HCT116 (cell line): ENCODE measurements around the gene FAR1. TPM values are rescaled to one million over a fixed set of nuclear protein-coding genes. Genes with fewer than 3 reads are reported as not detected.

Source experiments
- ATAC-seq: fragments of 200-7000 bp; cut with Tn5 transposase; 2 replicates; pipeline ENCODE4 v1.9.1; 2020; ENCODE audit warnings: mild to moderate bottlenecking, moderate library complexity
- BruUV-seq: library from RNA; stranded (reverse); fragments of 400-500 nt; replicated peaks from 2 replicates; lab custom pipeline; 2021; lab: Mats Ljungman, UMichigan
- CTCF ChIA-PET: fragments of 300-600 bp; sonication (Branson Sonifier 250); formaldehyde crosslinking; loops from one replicate; lab custom pipeline; 2021; ENCODE audit warnings: antibody characterized with exemption; lab: Charles Lee
- POLR2A ChIA-PET: fragments of 300-600, 350-600 bp; sonication (Branson Sonifier 250); formaldehyde crosslinking; loops from one replicate; lab custom pipeline; 2021; ENCODE audit warnings: antibody characterized with exemption; lab: Charles Lee
- RAD21 ChIA-PET, 2 experiments: fragments of 300-600 bp; sonication (Branson Sonifier 250); formaldehyde crosslinking; loops; one replicate each; lab custom pipeline; 2023; ENCODE audit warnings: low total read pairs in 2 of 2; ENCODE audit not compliant: uncharacterized antibody in 2 of 2, unreplicated experiment in 2 of 2, low non-redundant PET in 1 of 2; lab: Charles Lee
- DNase-seq: peaks from one replicate; pipeline ENCODE4 v3.0.0-alpha.2; 2010; ENCODE audit warnings: low read depth, low spot score
- H2AFZ ChIP-seq: fragments of 200-600 bp; shearing (Covaris generic), sonication (generic); 2 replicates; pipeline ENCODE4 v1.6.1; 2017; ENCODE audit warnings: low read depth, mixed run types, mixed read lengths, antibody characterized with exemption, low read length; ENCODE audit not compliant: poor library complexity, severe bottlenecking
- H3K27ac ChIP-seq: 2 replicates; pipeline ENCODE4 v1.5.1; 2012; ENCODE audit warnings: low read depth, low read length
- H3K27me3 ChIP-seq: fragments of 200-600 bp; sonication (generic); 2 replicates; pipeline ENCODE4 v1.6.1; 2016; ENCODE audit warnings: mixed run types, low read length, mixed read lengths; ENCODE audit not compliant: insufficient read depth
- H3K36me3 ChIP-seq, 2 experiments: fragments of 200-500 bp in 1 of 2; fragments of 200-600 bp in 1 of 2; sonication (Bioruptor generic) in 1 of 2; sonication (generic) in 1 of 2; 2 replicates each; pipeline versions ENCODE4 v1.5.1 to v1.6.1; 2014 to 2016; ENCODE audit warnings: low read length in 2 of 2, inconsistent platforms in 1 of 2, mixed read lengths in 1 of 2, mixed run types in 1 of 2; ENCODE audit not compliant: insufficient read depth in 2 of 2, control insufficient read depth in 1 of 2
- H3K4me1 ChIP-seq, 2 experiments: fragments of 200-600 bp in 1 of 2; sonication (generic) in 1 of 2; 2 replicates each; pipeline versions ENCODE4 v1.5.1 to v1.6.1; 2012 to 2017; ENCODE audit warnings: low read length in 2 of 2, inconsistent platforms in 1 of 2, mild to moderate bottlenecking in 1 of 2, mixed read lengths in 1 of 2, mixed run types in 1 of 2, moderate library complexity in 1 of 2; ENCODE audit not compliant: insufficient read depth in 2 of 2, control insufficient read depth in 1 of 2
- H3K4me2 ChIP-seq: fragments of 200-600 bp; sonication (generic); 2 replicates; pipeline ENCODE4 v1.6.1; 2017; ENCODE audit warnings: mixed run types, low read length, mixed read lengths
- H3K4me3 ChIP-seq, 2 experiments: fragments of 200-600 bp in 1 of 2; sonication (generic) in 1 of 2; replicated peaks in 1 of 2; 2 replicates each; pipeline ENCODE4 v1.5.1; 2011 to 2016; ENCODE audit warnings: low read length in 2 of 2, control low read depth in 1 of 2, low read depth in 1 of 2, mild to moderate bottlenecking in 1 of 2, mixed read lengths in 1 of 2, mixed run types in 1 of 2
- H3K79me2 ChIP-seq: fragments of 200-600 bp; sonication (generic); 2 replicates; pipeline ENCODE4 v1.6.1; 2017; ENCODE audit warnings: mild to moderate bottlenecking, mixed run types, low read length, moderate library complexity, mixed read lengths; ENCODE audit not compliant: insufficient read depth
- H3K9ac ChIP-seq: fragments of 200-600 bp; sonication (generic); 2 replicates; pipeline ENCODE4 v1.6.1; 2016; ENCODE audit warnings: low read length, mixed read lengths
- H3K9me2 ChIP-seq: fragments of 200-600 bp; sonication (generic), shearing (Covaris generic); 2 replicates; pipeline ENCODE4 v1.6.1; 2017; ENCODE audit warnings: mixed run types, mild to moderate bottlenecking, moderate library complexity; ENCODE audit not compliant: insufficient read depth
- H3K9me3 ChIP-seq, 2 experiments: fragments of 200-500 bp in 1 of 2; fragments of 200-600 bp in 1 of 2; sonication (Bioruptor generic) in 1 of 2; sonication (generic) in 1 of 2; 2 replicates each; pipeline ENCODE4 v1.6.1; 2014 to 2017; ENCODE audit warnings: low read length in 2 of 2, mixed read lengths in 2 of 2, inconsistent platforms in 1 of 2, low read depth in 1 of 2, mild to moderate bottlenecking in 1 of 2, mixed run types in 1 of 2, moderate library complexity in 1 of 2; ENCODE audit not compliant: control insufficient read depth in 1 of 2, insufficient read depth in 1 of 2
- H4K20me1 ChIP-seq: fragments of 200-600 bp; sonication (generic), shearing (Covaris generic); 2 replicates; pipeline ENCODE4 v1.6.1; 2017; ENCODE audit warnings: mixed run types, mild to moderate bottlenecking, moderate library complexity; ENCODE audit not compliant: insufficient read depth
- CBX3 ChIP-seq: IDR thresholded peaks from 2 replicates; pipeline ENCODE4 v1.6.1; 2012; ENCODE audit warnings: low read depth
- EGR1 ChIP-seq: IDR thresholded peaks from 2 replicates; pipeline ENCODE4 v1.6.1; 2012; ENCODE audit warnings: low read depth
- ELF1 ChIP-seq: IDR thresholded peaks from 2 replicates; pipeline ENCODE4 v1.6.1; 2012; ENCODE audit warnings: low read depth, borderline replicate concordance
- EZH2phosphoT487 ChIP-seq: fragments of 200-600 bp; IDR thresholded peaks from 2 replicates; pipeline ENCODE4 v1.6.1; 2018; ENCODE audit warnings: antibody characterized with exemption, borderline replicate concordance
- FOSL1 ChIP-seq: IDR thresholded peaks from 2 replicates; pipeline ENCODE4 v1.6.1; 2012; ENCODE audit warnings: low read depth
- POLR2A ChIP-seq: IDR thresholded peaks from 2 replicates; pipeline ENCODE4 v1.7.0; 2011; ENCODE audit warnings: borderline replicate concordance; ENCODE audit not compliant: insufficient read depth, insufficient read length; ENCODE audit errors: extremely low read depth
- RAD21 ChIP-seq: IDR thresholded peaks from 2 replicates; pipeline ENCODE4 v1.6.1; 2012; ENCODE audit warnings: low read depth, mild to moderate bottlenecking
- SIN3A ChIP-seq: IDR thresholded peaks from 2 replicates; pipeline ENCODE4 v1.6.1; 2012; ENCODE audit warnings: low read depth
- SP1 ChIP-seq: IDR thresholded peaks from 2 replicates; pipeline ENCODE4 v1.6.1; 2012; ENCODE audit warnings: low read depth
- SRF ChIP-seq: IDR thresholded peaks from 2 replicates; pipeline ENCODE4 v1.6.1; 2012; ENCODE audit warnings: low read depth
- YY1 ChIP-seq: IDR thresholded peaks from 2 replicates; pipeline ENCODE4 v1.6.1; 2011; ENCODE audit warnings: low read length, low read depth, moderate library complexity, mild to moderate bottlenecking; ENCODE audit not compliant: insufficient replicate concordance; ENCODE audit errors: extremely low read depth
- ZFX ChIP-seq: fragments of 450-650 bp; IDR thresholded peaks from 2 replicates; pipeline ENCODE4 v1.6.1; 2017
- intact Hi-C: fragments of 100-400 bp; cut with micrococcal nuclease; formaldehyde crosslinking; loops from 2 replicates; pipeline ENCODE4 v1.10.0; 2022
- total RNA-seq: library from RNA; stranded (reverse); gene quantifications from one replicate; pipeline ENCODE4 v1.2.1, GENCODE V29; 2021; ENCODE audit not compliant: unreplicated experiment
- TF ChIP-seq, protein P1 (sequence below): IDR thresholded peaks from 2 replicates; pipeline ENCODE4 v1.6.1; 2012; ENCODE audit warnings: low read depth
- TF ChIP-seq, protein P2 (sequence below), 3 experiments: fragments of 200-600 bp in 1 of 3; sonication (generic) in 1 of 3; IDR thresholded peaks in 2 of 3; conservative IDR thresholded peaks in 1 of 3; 2 replicates each; pipeline ENCODE4 v1.5.1; 2012 to 2017; ENCODE audit warnings: low read depth in 2 of 3, low read length in 2 of 3, antibody characterized with exemption in 1 of 3, borderline replicate concordance in 1 of 3, control low read depth in 1 of 3, mild to moderate bottlenecking in 1 of 3, mixed read lengths in 1 of 3, mixed run types in 1 of 3, moderate library complexity in 1 of 3; ENCODE audit not compliant: insufficient read depth in 1 of 3
- TF ChIP-seq, protein P3 (sequence below): IDR thresholded peaks from 2 replicates; pipeline ENCODE4 v1.6.1; 2012
- TF ChIP-seq, protein P4 (sequence below): IDR thresholded peaks from 2 replicates; pipeline ENCODE4 v1.6.1; 2012

The FAR1 gene
- total RNA-seq, 1 experiment from 2014 or later: 74.3 TPM

DNA sequence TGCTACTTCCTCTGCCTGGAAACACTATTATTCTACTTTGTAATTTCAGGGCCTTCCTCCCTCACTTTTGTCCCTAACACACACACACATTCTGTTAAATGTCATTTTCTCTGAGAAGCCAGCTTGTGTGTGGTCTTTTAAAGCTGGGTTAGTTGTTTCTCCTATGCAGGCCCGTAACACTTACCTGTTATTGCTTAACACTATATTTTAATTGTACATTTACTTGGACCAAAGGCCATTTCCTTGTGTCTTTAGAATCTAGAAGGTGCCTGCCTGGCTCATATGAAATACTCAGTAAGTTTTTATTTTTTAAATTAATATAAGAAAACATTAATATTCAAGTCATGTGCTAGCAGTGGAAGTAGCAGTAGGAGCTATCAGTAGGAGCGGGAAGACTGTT, 30.6 kb downstream of the FAR1 start:
- peaks cover 4 to 17% of the 10 kb centered on the region in 2 experiments; a peak in 2 of 4 replicates for H3K36me3 ChIP-seq
- H3K9ac ChIP-seq: no peak overlapping the region
- TF ChIP-seq FOSL1 (no peak), EGR1 (no peak), ZFX (no peak), ELF1 (no peak), YY1 (no peak), SP1 (no peak)
- TF ChIP-seq, all 23 proteins: peak for 0
- H3K27me3 ChIP-seq: no peaks in the 10 kb centered on the region
- no peaks in the 10 kb centered on the region for H3K9me2 ChIP-seq
- H3K4me2 ChIP-seq: no peak overlapping the region
- ChIA-PET RAD21 (no interaction called here), POLR2A (no interaction called here), CTCF (no interaction called here)
- DNase-seq: no peak
- no peak overlapping the region for H2AFZ ChIP-seq
- no TSS peak for BruUV-seq
- no peak overlapping the region for H3K27ac ChIP-seq
- H4K20me1 ChIP-seq: 0 out of 2 replicates have a peak, but pooled peaks cover 6% of the 10 kb centered on the region
- intact Hi-C loops: no loop called here
- H3K79me2 ChIP-seq: peaks cover 43% of the 10 kb centered on the region
- H3K4me1 ChIP-seq: no peaks in the 10 kb centered on the region
- ATAC-seq: no peak
- H3K9me3 ChIP-seq: no peaks in the 10 kb centered on the region
- H3K4me3 ChIP-seq: no peak overlapping the region

DNA sequence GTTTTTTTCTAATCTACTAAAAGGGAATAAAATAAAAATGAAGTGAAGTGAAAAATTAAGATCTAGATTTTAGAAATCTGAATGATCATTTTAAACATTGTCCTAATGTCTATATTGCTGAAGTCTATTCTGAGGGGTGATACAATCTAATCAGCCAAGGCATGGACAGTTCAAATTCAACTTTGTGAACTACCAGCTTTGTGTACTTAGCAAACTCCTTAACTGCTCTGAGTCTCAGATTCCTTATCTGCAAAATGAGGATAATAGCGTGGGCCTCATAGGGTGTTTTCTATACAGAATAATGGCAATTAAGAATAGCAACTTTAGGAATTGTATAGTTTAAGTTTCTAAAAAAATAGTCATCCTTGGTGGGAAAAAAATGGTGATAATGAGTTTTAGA, 31.4 kb downstream of the FAR1 start:
- Histone ChIP-seq H3K36me3 (peaks cover 4 to 15% of the 10 kb centered on the region in 2 experiments; a peak in 1 of 4 replicates), H3K4me2 (no peak overlapping the region)

More for the DNA sequence above, 31.4 kb downstream of the FAR1 start:
- Histone ChIP-seq H3K9ac (no peak overlapping the region), H3K4me3 (no peak overlapping the region), H4K20me1 (0 out of 2 replicates have a peak, but pooled peaks cover 4% of the 10 kb centered on the region), H3K27me3 (no peaks in the 10 kb centered on the region), H2AFZ (no peak overlapping the region), H3K79me2 (peaks cover 35% of the 10 kb centered on the region), H3K4me1 (no peaks in the 10 kb centered on the region), H3K9me3 (no peaks in the 10 kb centered on the region)
- CTCF ChIA-PET: no interaction called here
- RAD21 ChIA-PET: no interaction called here
- ATAC-seq: no peak
- POLR2A ChIA-PET: no interaction called here
- intact Hi-C loops: no loop called here
- DNase-seq: no peak
- TF ChIP-seq SIN3A (no peak), EZH2phosphoT487 (no peak), SRF (no peak), EGR1 (no peak), ELF1 (no peak), SP1 (no peak), CBX3 (no peak), POLR2A (no peak), ZFX (no peak), RAD21 (no peak)
- TF ChIP-seq, protein P1, sequence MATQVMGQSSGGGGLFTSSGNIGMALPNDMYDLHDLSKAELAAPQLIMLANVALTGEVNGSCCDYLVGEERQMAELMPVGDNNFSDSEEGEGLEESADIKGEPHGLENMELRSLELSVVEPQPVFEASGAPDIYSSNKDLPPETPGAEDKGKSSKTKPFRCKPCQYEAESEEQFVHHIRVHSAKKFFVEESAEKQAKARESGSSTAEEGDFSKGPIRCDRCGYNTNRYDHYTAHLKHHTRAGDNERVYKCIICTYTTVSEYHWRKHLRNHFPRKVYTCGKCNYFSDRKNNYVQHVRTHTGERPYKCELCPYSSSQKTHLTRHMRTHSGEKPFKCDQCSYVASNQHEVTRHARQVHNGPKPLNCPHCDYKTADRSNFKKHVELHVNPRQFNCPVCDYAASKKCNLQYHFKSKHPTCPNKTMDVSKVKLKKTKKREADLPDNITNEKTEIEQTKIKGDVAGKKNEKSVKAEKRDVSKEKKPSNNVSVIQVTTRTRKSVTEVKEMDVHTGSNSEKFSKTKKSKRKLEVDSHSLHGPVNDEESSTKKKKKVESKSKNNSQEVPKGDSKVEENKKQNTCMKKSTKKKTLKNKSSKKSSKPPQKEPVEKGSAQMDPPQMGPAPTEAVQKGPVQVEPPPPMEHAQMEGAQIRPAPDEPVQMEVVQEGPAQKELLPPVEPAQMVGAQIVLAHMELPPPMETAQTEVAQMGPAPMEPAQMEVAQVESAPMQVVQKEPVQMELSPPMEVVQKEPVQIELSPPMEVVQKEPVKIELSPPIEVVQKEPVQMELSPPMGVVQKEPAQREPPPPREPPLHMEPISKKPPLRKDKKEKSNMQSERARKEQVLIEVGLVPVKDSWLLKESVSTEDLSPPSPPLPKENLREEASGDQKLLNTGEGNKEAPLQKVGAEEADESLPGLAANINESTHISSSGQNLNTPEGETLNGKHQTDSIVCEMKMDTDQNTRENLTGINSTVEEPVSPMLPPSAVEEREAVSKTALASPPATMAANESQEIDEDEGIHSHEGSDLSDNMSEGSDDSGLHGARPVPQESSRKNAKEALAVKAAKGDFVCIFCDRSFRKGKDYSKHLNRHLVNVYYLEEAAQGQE: no peak
- TF ChIP-seq, protein P2, sequence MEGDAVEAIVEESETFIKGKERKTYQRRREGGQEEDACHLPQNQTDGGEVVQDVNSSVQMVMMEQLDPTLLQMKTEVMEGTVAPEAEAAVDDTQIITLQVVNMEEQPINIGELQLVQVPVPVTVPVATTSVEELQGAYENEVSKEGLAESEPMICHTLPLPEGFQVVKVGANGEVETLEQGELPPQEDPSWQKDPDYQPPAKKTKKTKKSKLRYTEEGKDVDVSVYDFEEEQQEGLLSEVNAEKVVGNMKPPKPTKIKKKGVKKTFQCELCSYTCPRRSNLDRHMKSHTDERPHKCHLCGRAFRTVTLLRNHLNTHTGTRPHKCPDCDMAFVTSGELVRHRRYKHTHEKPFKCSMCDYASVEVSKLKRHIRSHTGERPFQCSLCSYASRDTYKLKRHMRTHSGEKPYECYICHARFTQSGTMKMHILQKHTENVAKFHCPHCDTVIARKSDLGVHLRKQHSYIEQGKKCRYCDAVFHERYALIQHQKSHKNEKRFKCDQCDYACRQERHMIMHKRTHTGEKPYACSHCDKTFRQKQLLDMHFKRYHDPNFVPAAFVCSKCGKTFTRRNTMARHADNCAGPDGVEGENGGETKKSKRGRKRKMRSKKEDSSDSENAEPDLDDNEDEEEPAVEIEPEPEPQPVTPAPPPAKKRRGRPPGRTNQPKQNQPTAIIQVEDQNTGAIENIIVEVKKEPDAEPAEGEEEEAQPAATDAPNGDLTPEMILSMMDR (IDR thresholded peaks at IDR 0.05 in 2 of 3, conservative IDR thresholded peaks at IDR 0.05 in 1 of 3; ENCODE audit: borderline replicate concordance in 1 of 3, insufficient read depth in 1 of 3, low read depth in 2 of 3, low read length in 2 of 3): no peak
- TF ChIP-seq, protein P3, sequence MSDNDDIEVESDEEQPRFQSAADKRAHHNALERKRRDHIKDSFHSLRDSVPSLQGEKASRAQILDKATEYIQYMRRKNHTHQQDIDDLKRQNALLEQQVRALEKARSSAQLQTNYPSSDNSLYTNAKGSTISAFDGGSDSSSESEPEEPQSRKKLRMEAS: no peak
- TF ChIP-seq, protein P4, sequence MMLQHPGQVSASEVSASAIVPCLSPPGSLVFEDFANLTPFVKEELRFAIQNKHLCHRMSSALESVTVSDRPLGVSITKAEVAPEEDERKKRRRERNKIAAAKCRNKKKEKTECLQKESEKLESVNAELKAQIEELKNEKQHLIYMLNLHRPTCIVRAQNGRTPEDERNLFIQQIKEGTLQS: no peak
- TF ChIP-seq, all 23 proteins: peak for 0
- Histone ChIP-seq H3K27ac (no peak overlapping the region), H3K9me2 (no peaks in the 10 kb centered on the region)
- no TSS peak for BruUV-seq
